ENCODE data around the gene KPNA6. TPM values are rescaled to one million over a fixed set of nuclear protein-coding genes. Genes with fewer than 3 reads are reported as not detected.

The KPNA6 gene
- total and polyA plus RNA-seq, 2 of the 13 experiments (the other 11 are each of a cell fraction or from before 2014, with no cell fraction given) = 22.0 to 47.5 TPM

DNA sequence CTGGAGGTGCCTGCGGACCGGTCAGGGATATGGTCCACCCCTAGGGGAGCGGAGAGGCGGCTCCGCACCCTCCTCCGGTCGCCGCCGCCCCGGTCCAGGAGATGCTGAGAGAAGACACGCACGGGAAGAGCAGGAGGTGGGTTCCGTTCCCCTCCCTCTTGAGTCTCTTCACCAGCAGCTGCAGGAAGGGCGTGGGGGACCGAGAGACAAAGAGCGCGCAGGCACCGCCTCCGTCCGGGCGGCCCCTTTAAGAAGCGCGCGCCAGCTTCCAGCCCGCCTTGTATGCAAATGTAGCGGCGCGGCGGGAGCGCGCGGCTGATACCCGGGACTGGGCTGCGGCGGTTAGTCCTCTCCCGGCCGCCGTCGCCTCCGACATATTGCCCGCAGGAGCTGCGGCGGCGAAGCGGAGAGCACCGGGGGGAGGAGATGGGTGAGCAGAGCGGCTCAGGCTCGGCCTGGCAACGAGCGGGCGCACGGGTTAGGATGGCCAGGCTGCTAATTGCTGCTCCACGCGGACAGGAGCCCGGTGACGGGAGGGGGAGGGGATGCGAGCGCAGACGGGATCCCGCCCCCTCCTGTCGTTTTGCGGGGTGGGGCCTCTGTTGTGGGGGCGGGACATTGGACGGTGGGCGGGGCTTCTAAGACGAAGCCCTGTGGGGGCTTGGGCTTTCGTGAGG, 35.1 kb upstream of the KPNA6 start, which contains the start of gene TMEM39B (continued):
- TF ChIP-seq, protein P1, sequence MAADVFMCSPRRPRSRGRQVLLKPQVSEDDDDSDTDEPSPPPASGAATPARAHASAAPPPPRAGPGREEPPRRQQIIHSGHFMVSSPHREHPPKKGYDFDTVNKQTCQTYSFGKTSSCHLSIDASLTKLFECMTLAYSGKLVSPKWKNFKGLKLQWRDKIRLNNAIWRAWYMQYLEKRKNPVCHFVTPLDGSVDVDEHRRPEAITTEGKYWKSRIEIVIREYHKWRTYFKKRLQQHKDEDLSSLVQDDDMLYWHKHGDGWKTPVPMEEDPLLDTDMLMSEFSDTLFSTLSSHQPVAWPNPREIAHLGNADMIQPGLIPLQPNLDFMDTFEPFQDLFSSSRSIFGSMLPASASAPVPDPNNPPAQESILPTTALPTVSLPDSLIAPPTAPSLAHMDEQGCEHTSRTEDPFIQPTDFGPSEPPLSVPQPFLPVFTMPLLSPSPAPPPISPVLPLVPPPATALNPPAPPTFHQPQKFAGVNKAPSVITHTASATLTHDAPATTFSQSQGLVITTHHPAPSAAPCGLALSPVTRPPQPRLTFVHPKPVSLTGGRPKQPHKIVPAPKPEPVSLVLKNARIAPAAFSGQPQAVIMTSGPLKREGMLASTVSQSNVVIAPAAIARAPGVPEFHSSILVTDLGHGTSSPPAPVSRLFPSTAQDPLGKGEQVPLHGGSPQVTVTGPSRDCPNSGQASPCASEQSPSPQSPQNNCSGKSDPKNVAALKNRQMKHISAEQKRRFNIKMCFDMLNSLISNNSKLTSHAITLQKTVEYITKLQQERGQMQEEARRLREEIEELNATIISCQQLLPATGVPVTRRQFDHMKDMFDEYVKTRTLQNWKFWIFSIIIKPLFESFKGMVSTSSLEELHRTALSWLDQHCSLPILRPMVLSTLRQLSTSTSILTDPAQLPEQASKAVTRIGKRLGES (CRISPR knock-in tag; IDR thresholded peaks at IDR 0.05; ENCODE audit: borderline replicate concordance) = no peak
- TF ChIP-seq, protein P2, sequence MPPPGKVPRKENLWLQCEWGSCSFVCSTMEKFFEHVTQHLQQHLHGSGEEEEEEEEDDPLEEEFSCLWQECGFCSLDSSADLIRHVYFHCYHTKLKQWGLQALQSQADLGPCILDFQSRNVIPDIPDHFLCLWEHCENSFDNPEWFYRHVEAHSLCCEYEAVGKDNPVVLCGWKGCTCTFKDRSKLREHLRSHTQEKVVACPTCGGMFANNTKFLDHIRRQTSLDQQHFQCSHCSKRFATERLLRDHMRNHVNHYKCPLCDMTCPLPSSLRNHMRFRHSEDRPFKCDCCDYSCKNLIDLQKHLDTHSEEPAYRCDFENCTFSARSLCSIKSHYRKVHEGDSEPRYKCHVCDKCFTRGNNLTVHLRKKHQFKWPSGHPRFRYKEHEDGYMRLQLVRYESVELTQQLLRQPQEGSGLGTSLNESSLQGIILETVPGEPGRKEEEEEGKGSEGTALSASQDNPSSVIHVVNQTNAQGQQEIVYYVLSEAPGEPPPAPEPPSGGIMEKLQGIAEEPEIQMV (CRISPR knock-in tag; IDR thresholded peaks at IDR 0.05; ENCODE audit: low read depth) = no peak
- TF ChIP-seq ARNT (IDR thresholded peaks at IDR 0.05) (no peak), ZNF883 (CRISPR knock-in tag; IDR thresholded peaks at IDR 0.05; ENCODE audit: not compliant biosample characterization) (peak; percentile 58), ZNF800 (CRISPR knock-in tag; IDR thresholded peaks at IDR 0.05) (no peak; the same call in 1 of the 2 replicates), THAP7 (CRISPR knock-in tag; IDR thresholded peaks at IDR 0.05) (no peak; the same call in 1 of the 2 replicates)
- TF ChIP-seq, protein P3, sequence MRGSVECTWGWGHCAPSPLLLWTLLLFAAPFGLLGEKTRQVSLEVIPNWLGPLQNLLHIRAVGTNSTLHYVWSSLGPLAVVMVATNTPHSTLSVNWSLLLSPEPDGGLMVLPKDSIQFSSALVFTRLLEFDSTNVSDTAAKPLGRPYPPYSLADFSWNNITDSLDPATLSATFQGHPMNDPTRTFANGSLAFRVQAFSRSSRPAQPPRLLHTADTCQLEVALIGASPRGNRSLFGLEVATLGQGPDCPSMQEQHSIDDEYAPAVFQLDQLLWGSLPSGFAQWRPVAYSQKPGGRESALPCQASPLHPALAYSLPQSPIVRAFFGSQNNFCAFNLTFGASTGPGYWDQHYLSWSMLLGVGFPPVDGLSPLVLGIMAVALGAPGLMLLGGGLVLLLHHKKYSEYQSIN (CRISPR knock-in tag; IDR thresholded peaks at IDR 0.05; ENCODE audit: borderline replicate concordance) = no peak
